HUES48 (cell line): Measurements from ENCODE around the gene CD86.

ENCODE experiments used
- H3K27ac ChIP-seq: one replicate; pipeline ENCODE4 v1.7.0; 2013; ENCODE audit warnings: low read depth, low read length, inconsistent platforms
- H3K27me3 ChIP-seq: 2 replicates; pipeline ENCODE4 v1.6.1; 2013; ENCODE audit warnings: mild to moderate bottlenecking, low read length; ENCODE audit not compliant: control insufficient read depth, insufficient read depth
- H3K36me3 ChIP-seq: 2 replicates; pipeline ENCODE4 v1.6.1; 2013; ENCODE audit warnings: low read length; ENCODE audit not compliant: control insufficient read depth, insufficient read depth
- H3K4me1 ChIP-seq: 2 replicates; pipeline ENCODE4 v1.6.1; 2013; ENCODE audit warnings: mild to moderate bottlenecking, low read length; ENCODE audit not compliant: control insufficient read depth, insufficient read depth
- H3K4me3 ChIP-seq: 2 replicates; pipeline ENCODE4 v1.5.1; 2013; ENCODE audit warnings: mild to moderate bottlenecking, low read depth, low read length
- H3K9ac ChIP-seq: 2 replicates; pipeline ENCODE4 v1.6.1; 2013; ENCODE audit warnings: mild to moderate bottlenecking, low read depth, low read length, moderate library complexity
- H3K9me3 ChIP-seq: 2 replicates; pipeline ENCODE4 v1.6.1; 2013; ENCODE audit warnings: low read length; ENCODE audit not compliant: control insufficient read depth, insufficient read depth

Gene CD86, protein sequence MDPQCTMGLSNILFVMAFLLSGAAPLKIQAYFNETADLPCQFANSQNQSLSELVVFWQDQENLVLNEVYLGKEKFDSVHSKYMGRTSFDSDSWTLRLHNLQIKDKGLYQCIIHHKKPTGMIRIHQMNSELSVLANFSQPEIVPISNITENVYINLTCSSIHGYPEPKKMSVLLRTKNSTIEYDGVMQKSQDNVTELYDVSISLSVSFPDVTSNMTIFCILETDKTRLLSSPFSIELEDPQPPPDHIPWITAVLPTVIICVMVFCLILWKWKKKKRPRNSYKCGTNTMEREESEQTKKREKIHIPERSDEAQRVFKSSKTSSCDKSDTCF

GRCh38 chr3:122055215-122055614 is at the start of gene CD86:
Gene CD86, plus strand, starts transcription at chr3:122055362. Its CDS starts 128 bp downstream, at chr3:122055490.
- Histone ChIP-seq H3K27me3 (no peaks in the 10 kb centered on the region), H3K36me3 (no peaks in the 10 kb centered on the region), H3K9me3 (no peaks in the 10 kb centered on the region), H3K4me3 (no peak within 1 kb of the TSS), H3K27ac (no peak within 1 kb of the TSS), H3K4me1 (peaks cover 4% of the 10 kb centered on the region; the same call in 1 of the 2 replicates), H3K9ac (no peak within 1 kb of the TSS)

- Histone ChIP-seq H3K9ac (no peak overlapping the region), H3K36me3 (no peaks in the 10 kb centered on the region), H3K27me3 (no peaks in the 10 kb centered on the region), H3K4me3 (no peak overlapping the region), H3K9me3 (no peaks in the 10 kb centered on the region), H3K4me1 (peaks cover 6% of the 10 kb centered on the region), H3K27ac (no peak overlapping the region)
These were observed 48.9 kb upstream of the CD86 start for GRCh38 chr3:122006267-122006666.

DNA sequence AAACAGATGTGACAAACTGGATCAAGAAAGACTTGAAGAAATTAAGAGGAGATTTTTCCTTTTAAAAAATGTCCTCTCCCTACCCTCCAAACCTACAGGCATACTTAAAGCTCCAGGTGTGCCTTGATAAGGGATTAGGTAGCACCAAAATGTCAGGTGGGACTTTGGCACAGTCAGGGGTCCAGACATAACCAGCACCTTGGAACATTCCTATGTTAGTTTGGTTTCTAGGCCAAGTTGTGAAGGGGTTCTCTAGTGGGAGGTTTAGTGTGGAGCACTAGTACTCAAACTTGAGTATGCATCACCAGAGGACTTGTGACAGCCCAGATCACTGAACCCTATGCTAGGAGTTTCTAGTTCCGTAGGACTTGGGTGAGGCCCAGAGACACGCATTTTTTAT is 47.0 kb upstream of the CD86 start:
- Histone ChIP-seq H3K27me3 (no peaks in the 10 kb centered on the region), H3K9me3 (no peaks in the 10 kb centered on the region), H3K27ac (no peak overlapping the region), H3K9ac (no peak overlapping the region), H3K36me3 (no peaks in the 10 kb centered on the region), H3K4me1 (peaks cover 6% of the 10 kb centered on the region), H3K4me3 (no peak overlapping the region)

GRCh38 chr3:122010506-122010905 is 44.7 kb upstream of the CD86 start:
- no peak overlapping the region for H3K9ac ChIP-seq
- H3K4me3 ChIP-seq = no peak overlapping the region
- no peak overlapping the region for H3K27ac ChIP-seq
- no peaks in the 10 kb centered on the region for H3K27me3 ChIP-seq
- no peaks in the 10 kb centered on the region for H3K9me3 ChIP-seq
- no peaks in the 10 kb centered on the region for H3K4me1 ChIP-seq
- no peaks in the 10 kb centered on the region for H3K36me3 ChIP-seq

DNA sequence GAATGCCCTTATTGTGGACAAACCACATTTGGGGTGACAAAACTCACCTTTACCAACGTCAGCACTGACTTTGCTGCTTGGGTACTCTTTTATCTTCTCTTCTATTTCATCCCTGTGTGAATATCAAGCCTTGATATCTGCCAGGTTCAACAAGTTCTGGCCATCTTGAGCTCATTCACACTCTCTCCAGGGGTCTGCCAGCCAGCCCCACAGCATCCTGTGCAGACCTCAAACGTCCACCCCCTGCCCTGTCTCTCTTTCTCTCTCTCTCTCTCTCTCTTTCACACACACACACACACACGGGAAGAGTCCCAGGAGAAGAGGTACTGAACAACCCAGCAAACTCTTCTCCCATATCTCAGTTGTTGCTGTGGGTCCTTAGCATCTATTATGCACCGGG is 43.8 kb upstream of the CD86 start:
- Histone ChIP-seq H3K27me3 (no peaks in the 10 kb centered on the region), H3K9ac (no peak overlapping the region), H3K4me1 (no peaks in the 10 kb centered on the region), H3K4me3 (no peak overlapping the region), H3K36me3 (no peaks in the 10 kb centered on the region), H3K27ac (no peak overlapping the region), H3K9me3 (no peaks in the 10 kb centered on the region)

DNA sequence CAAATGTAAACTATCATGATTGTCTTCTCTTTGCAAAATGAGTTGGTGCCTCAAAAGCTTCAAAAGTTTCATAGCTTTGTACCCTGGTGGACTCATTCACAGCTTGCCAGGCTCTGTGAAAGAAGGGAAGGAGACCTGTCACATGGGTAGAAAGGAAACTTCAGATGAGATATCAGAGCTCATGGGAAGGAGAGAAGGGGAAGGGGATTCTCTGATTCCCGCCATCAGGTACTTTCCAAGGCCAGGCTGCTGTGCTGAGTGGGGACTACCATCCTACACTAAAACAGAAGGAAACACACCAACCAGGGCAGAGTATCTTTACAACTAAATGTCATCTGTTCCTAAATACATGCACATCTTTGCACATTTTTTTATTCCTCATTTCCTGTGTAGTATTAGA is 42.3 kb upstream of the CD86 start:
- Histone ChIP-seq H3K9ac (no peak overlapping the region), H3K4me1 (no peaks in the 10 kb centered on the region)

GRCh38 chr3:122013448-122013925 is 41.7 kb upstream of the CD86 start:
- no peaks in the 10 kb centered on the region for H3K4me1 ChIP-seq
- H3K9ac ChIP-seq = no peak overlapping the region
- no peaks in the 10 kb centered on the region for H3K9me3 ChIP-seq
- no peaks in the 10 kb centered on the region for H3K36me3 ChIP-seq
- no peak overlapping the region for H3K27ac ChIP-seq
- no peak overlapping the region for H3K4me3 ChIP-seq
- no peaks in the 10 kb centered on the region for H3K27me3 ChIP-seq

More for the DNA sequence above, 42.3 kb upstream of the CD86 start:
- Histone ChIP-seq H3K4me3 (no peak overlapping the region), H3K27ac (no peak overlapping the region), H3K36me3 (no peaks in the 10 kb centered on the region), H3K27me3 (no peaks in the 10 kb centered on the region), H3K9me3 (no peaks in the 10 kb centered on the region)

GRCh38 chr3:122014741-122015140 is 40.4 kb upstream of the CD86 start:
- no peaks in the 10 kb centered on the region for H3K36me3 ChIP-seq
- no peak overlapping the region for H3K4me3 ChIP-seq
- no peaks in the 10 kb centered on the region for H3K27me3 ChIP-seq
- no peaks in the 10 kb centered on the region for H3K4me1 ChIP-seq
- H3K9ac ChIP-seq = no peak overlapping the region
- H3K9me3 ChIP-seq = no peaks in the 10 kb centered on the region
- H3K27ac ChIP-seq = no peak overlapping the region

DNA sequence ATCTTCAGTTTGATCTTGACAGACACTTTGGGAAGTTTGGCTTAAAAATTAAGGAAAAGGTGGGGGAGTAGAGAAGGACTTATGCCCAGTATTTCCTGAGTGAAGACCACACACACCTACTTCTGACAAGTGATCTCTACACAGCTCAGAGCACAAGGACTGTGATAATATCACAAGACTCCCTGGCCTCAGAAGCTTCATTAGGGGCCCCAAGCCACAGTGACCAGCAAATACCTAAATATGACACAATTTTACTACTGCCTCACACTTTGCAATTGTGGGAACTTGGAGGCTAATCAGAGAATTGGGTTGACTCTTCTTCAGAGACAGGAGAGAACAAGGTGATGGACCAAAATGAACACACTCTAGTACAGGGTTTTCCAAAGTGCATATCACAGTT is 35.7 kb upstream of the CD86 start:
- H3K27me3 ChIP-seq = 0 out of 2 replicates have a peak, but pooled peaks cover 3% of the 10 kb centered on the region
- peaks cover 9% of the 10 kb centered on the region; the same call in 1 of the 2 replicates for H3K4me1 ChIP-seq
- no peak overlapping the region for H3K27ac ChIP-seq
- H3K9me3 ChIP-seq = no peaks in the 10 kb centered on the region
- no peak overlapping the region for H3K4me3 ChIP-seq
- no peaks in the 10 kb centered on the region for H3K36me3 ChIP-seq
- no peak overlapping the region for H3K9ac ChIP-seq

GRCh38 chr3:122021037-122021436 is 34.1 kb upstream of the CD86 start:
- H3K36me3 ChIP-seq = no peaks in the 10 kb centered on the region
- peak overlapping the region; percentile 81; the same call in 1 of the 2 replicates for H3K4me3 ChIP-seq
- H3K9ac ChIP-seq = no peak overlapping the region
- no peak overlapping the region for H3K27ac ChIP-seq
- H3K27me3 ChIP-seq = 0 out of 2 replicates have a peak, but pooled peaks cover 3% of the 10 kb centered on the region
- peaks cover 9% of the 10 kb centered on the region; the same call in 1 of the 2 replicates for H3K4me1 ChIP-seq
- H3K9me3 ChIP-seq = no peaks in the 10 kb centered on the region

GRCh38 chr3:122021811-122022401 is 33.3 kb upstream of the CD86 start, which contains the start of gene ILDR1:
Gene ILDR1, minus strand, starts transcription at chr3:122022247. Its CDS starts 170 bp downstream, at chr3:122022077.
- H3K27ac ChIP-seq = no peak within 1 kb of the TSS
- peak within 1 kb of the TSS; percentile 81 for H3K4me3 ChIP-seq
- no peaks in the 10 kb centered on the region for H3K36me3 ChIP-seq
- peaks cover 9% of the 10 kb centered on the region; the same call in 1 of the 2 replicates for H3K4me1 ChIP-seq
- H3K9ac ChIP-seq = peak within 1 kb of the TSS; percentile 69; the same call in 1 of the 2 replicates
- H3K9me3 ChIP-seq = no peaks in the 10 kb centered on the region
- H3K27me3 ChIP-seq = 0 out of 2 replicates have a peak, but pooled peaks cover 3% of the 10 kb centered on the region
